ENCODE results near the gene KRT32.

DNA sequence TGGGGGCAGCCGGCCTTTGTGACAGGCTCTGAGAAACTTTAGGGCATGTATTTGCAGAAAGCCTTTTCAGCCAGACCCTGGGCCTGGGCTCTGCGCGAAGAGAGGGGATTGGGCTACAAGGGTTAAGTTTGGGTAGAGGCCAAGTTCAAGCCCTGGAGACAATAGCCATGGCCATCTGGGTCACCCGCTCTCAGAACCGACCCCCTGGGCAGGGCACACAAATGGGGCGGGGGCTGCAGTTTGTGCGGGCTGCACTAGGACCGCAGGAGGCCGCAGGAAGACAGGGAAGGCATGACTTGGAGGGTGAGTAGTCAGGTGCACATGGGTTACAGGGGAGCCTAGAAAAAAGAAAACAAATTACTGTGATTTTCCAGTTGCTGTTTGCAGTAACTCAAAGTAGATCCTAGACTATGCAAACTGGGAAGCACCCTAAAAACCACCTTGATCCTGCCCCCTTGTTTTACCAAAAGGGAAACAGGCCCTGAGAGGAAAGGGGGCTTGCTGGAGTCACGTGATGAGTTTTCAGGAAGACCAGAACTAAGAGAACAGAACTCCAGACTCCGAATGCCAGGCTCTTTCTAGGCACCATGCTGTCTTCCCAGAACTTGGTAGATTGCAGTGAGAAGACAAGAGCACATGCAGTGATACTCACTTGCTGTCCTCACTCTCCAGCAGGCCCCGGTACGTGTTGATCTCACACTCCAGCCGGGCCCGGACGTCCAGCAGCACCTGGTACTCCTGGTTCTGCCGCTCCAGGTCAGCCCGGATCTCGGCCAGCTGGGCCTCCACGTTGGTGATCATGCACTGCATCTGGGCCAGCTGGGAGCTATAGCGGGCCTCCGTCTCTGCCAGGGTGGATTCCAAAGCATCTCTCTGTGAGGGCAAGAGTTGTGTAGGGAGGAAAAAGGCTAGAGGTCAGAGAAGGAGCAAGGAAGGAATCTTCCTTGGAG is 10.0 kb upstream of the KRT32 start:
- TF ChIP-seq, protein P1, sequence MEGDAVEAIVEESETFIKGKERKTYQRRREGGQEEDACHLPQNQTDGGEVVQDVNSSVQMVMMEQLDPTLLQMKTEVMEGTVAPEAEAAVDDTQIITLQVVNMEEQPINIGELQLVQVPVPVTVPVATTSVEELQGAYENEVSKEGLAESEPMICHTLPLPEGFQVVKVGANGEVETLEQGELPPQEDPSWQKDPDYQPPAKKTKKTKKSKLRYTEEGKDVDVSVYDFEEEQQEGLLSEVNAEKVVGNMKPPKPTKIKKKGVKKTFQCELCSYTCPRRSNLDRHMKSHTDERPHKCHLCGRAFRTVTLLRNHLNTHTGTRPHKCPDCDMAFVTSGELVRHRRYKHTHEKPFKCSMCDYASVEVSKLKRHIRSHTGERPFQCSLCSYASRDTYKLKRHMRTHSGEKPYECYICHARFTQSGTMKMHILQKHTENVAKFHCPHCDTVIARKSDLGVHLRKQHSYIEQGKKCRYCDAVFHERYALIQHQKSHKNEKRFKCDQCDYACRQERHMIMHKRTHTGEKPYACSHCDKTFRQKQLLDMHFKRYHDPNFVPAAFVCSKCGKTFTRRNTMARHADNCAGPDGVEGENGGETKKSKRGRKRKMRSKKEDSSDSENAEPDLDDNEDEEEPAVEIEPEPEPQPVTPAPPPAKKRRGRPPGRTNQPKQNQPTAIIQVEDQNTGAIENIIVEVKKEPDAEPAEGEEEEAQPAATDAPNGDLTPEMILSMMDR (IDR thresholded peaks at IDR 0.05) = no peak
- TF ChIP-seq EZH2phosphoT487 (IDR thresholded peaks at IDR 0.05) (no peak), EZH2 (IDR thresholded peaks at IDR 0.05) (no peak)
